HFF-Myc (cell line): Measurements from ENCODE around the gene NEURL1B.
"Not testable (repeated sequence)": the region's sequence is repeated elsewhere in the genome, so short reads cannot be mapped to it uniquely, and the experiment has no call there.

Experiments used
- DNase-seq: peaks from one replicate; pipeline ENCODE4 v3.0.0-alpha.2; 2011; ENCODE audit warnings: low read depth; ENCODE audit errors: extremely low read depth
- H3K4me3 ChIP-seq: replicated peaks from 2 replicates; pipeline ENCODE4 v1.5.1; 2011; ENCODE audit warnings: low read depth, mild to moderate bottlenecking, control low read depth, low read length
- TF ChIP-seq, protein P1 (sequence below): IDR thresholded peaks from 2 replicates; pipeline ENCODE4 v1.5.1; 2012; ENCODE audit warnings: mild to moderate bottlenecking, low read depth, low read length, control low read depth; ENCODE audit errors: missing control alignments

NEURL1B gene

GRCh38 chr5:172705576-172706084 is 64.6 kb downstream of the NEURL1B start:
- TF ChIP-seq, protein P1, sequence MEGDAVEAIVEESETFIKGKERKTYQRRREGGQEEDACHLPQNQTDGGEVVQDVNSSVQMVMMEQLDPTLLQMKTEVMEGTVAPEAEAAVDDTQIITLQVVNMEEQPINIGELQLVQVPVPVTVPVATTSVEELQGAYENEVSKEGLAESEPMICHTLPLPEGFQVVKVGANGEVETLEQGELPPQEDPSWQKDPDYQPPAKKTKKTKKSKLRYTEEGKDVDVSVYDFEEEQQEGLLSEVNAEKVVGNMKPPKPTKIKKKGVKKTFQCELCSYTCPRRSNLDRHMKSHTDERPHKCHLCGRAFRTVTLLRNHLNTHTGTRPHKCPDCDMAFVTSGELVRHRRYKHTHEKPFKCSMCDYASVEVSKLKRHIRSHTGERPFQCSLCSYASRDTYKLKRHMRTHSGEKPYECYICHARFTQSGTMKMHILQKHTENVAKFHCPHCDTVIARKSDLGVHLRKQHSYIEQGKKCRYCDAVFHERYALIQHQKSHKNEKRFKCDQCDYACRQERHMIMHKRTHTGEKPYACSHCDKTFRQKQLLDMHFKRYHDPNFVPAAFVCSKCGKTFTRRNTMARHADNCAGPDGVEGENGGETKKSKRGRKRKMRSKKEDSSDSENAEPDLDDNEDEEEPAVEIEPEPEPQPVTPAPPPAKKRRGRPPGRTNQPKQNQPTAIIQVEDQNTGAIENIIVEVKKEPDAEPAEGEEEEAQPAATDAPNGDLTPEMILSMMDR, result no peak
- no peak for DNase-seq
- H3K4me3 ChIP-seq, result no peak overlapping the region

- TF ChIP-seq, protein P1, result no peak
- no peak for DNase-seq
- H3K4me3 ChIP-seq, result no peak overlapping the region
Measured at GRCh38 chr5:172706796-172707195, 65.7 kb downstream of the NEURL1B start.

GRCh38 chr5:172707285-172708182 is 66.5 kb downstream of the NEURL1B start:
- H3K4me3 ChIP-seq, result no peak overlapping the region
- DNase-seq, result peak; percentile 49
- TF ChIP-seq, protein P1, result peak; percentile 73

DNA sequence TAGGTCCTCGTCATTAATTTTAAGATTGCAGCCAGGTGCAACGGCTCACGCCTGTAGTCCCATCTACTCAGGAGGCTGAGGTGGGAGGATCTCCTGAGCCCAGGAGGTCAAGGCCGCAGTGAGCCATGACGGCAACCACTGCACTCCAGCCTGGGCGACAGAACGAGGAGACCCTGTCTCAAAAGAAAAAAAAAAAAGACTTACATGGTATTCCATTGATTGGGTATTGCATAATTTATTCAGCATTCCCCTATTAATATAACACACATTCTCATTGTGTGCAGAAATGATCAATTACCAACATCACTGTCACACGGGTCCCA is 67.1 kb downstream of the NEURL1B start:
- H3K4me3 ChIP-seq, result no peak overlapping the region
- no peak for DNase-seq

DNA sequence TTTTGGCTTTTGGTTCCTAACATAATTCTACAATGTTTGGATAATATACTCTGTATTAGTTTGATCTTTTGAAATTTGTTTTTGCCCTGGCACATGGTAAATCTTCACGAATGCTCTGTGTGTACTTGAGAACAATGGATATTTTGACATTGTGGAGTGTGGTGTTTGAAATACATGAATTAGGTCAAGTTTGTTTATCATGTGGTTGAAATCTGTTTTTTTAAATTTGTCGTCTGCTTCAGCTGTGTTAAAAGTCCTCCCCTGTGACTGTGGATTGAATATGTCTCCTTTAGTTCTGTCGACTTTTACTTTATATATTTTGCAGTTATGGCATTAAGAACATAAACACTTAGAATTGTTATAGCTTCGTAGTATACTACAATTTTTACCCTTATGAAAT is 69.6 kb downstream of the NEURL1B start:
- no peak for DNase-seq
- TF ChIP-seq, protein P1, result no peak
- no peak overlapping the region for H3K4me3 ChIP-seq

More for the DNA sequence above, 67.1 kb downstream of the NEURL1B start:
- TF ChIP-seq, protein P1, result no peak

DNA sequence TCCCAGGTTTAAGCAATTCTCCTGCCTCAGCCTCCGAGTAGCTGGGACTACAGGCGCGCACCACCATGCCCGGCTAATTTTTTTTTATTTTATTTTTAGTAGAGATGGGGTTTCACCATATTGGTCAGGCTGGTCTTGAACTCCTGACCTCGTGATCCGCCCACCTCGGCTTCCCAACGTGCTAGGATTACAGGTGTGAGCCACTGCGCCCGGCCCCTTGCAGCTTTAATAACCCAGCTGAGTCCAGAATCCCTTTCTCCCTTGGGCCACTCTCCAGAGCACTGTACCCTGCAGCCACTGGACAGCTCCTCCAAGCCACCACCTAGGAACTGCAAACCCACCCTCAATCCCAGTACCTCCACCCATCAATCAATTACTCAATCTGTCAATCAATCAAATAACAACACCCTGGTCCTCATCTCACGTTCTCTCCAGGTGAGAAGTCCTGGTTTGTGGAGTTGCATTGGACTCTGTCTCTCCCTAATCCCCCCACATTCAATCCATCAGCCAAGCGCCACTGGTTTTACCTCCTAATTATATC is 70.3 kb downstream of the NEURL1B start:
- not testable (repeated sequence) for H3K4me3 ChIP-seq, DNase-seq

DNA sequence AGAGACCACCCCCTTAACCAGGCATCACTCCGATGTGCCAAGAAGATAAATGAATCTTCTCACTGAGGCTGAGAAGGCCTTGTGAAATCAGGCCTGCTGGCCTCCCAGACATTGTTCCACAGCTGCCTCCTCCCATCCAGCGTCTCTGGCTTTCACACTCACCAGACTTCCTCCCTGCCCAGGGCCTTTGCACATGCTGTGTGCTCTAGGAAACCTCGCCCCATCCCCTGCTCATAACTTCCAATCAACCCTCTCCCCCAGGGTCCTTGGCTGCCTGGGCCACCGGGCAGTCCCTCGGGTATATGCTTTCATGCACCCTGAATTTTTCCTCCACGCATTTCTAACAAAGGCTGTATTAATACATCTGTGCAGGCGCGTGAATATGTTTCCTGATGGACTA is 71.5 kb downstream of the NEURL1B start:
- H3K4me3 ChIP-seq, result no peak overlapping the region
- TF ChIP-seq, protein P1, result no peak
- no peak for DNase-seq
